Uterus (tissue), 2 donors: ENCODE results near the gene MED25.

ENCODE experiments used
- CTCF ChIP-seq, 4 experiments: fragments of 200-600 bp in 2 of 4; fragments of 450-650 bp in 2 of 4; sonication (generic) in 2 of 4; IDR thresholded peaks; one replicate each; pipeline ENCODE4 v1.5.1; 2016 to 2019; ENCODE audit warnings: antibody characterized with exemption in 4 of 4, mild to moderate bottlenecking in 2 of 4, moderate library complexity in 1 of 4
- POLR2A ChIP-seq, 2 donors: fragments of 450-650 bp; IDR thresholded peaks; one replicate each; pipeline ENCODE4 v1.6.1; 2016; ENCODE audit warnings: antibody characterized with exemption in 2 of 2, mild to moderate bottlenecking in 1 of 2, moderate library complexity in 1 of 2

- no peak for TF ChIP-seq CTCF (IDR thresholded peaks at IDR 0.05)
- no peak for TF ChIP-seq POLR2A (IDR thresholded peaks at IDR 0.05)
Measured at GRCh38 chr19:49879243-49879963, 61.3 kb downstream of the MED25 start.
